ENCODE measurements around the gene EVI5L. TPM values are rescaled to one million over a fixed set of nuclear protein-coding genes. Genes with fewer than 3 reads are reported as not detected.

EVI5L gene
- total RNA-seq, 1 experiment from 2014 or later, result 6.4 TPM

DNA sequence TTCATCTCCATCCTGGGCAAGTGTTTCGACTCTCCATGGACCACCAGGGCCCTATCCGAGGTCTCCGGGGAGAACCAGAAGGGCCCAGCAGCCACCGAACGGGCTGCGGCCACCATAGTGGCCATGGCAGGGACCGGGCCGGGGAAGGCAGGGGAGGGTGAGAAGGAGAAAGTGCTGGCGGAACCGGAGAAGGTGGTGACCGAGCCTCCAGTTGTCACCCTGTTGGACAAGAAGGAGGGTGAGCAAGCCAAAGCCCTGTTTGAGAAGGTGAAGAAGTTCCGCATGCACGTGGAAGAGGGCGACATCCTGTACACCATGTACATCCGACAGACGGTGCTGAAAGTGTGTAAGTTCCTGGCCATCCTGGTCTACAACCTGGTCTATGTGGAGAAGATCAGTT, 68.9 kb downstream of the EVI5L start:
- Histone ChIP-seq H3K27ac (ENCODE audit: low read length) (no peak overlapping the region), H3K27me3 (ENCODE audit: control insufficient read depth, insufficient read depth, low read length) (no peaks in the 10 kb centered on the region), H3K4me1 (ENCODE audit: control insufficient read depth, insufficient read depth, low read length) (no peaks in the 10 kb centered on the region; the same call in 1 of the 2 replicates), H3K36me3 (ENCODE audit: control insufficient read depth, insufficient read depth, low read length) (no peaks in the 10 kb centered on the region; the same call in 1 of the 2 replicates), H3K9me3 (ENCODE audit: control insufficient read depth, insufficient read depth, low read depth, low read length) (no peaks in the 10 kb centered on the region), H3K4me3 (ENCODE audit: low read depth in 2 of 2, low read length in 2 of 2) (no peak overlapping the region)
- ChIA-PET POLR2A (no interaction called here), CTCF (no interaction called here)
- ATAC-seq, result no peak
- BruUV-seq (replicated peaks), result no TSS peak
- in situ Hi-C loops (cut with HindIII; ENCODE audit: low pct_unique_long_range_greater_than_20kb, low sequenced_read_pairs), result no loop called here
- TF ChIP-seq CTCF (IDR thresholded peaks at IDR 0.05), result no peak
- TF ChIP-seq REST (IDR thresholded peaks at IDR 0.05; ENCODE audit: insufficient read depth in 1 of 2, low read depth in 2 of 2, low read length in 1 of 2), result no peak
- TF ChIP-seq POLR2AphosphoS5 (IDR thresholded peaks at IDR 0.05; ENCODE audit: low read depth, low read length), result no peak
- TF ChIP-seq SIN3A (IDR thresholded peaks at IDR 0.05; ENCODE audit: borderline replicate concordance, insufficient read depth, low read depth, low read length), result no peak
- TF ChIP-seq TCF7L2 (IDR thresholded peaks at IDR 0.05; ENCODE audit: low read depth, low read length), result no peak
- intact Hi-C loops (cut with micrococcal nuclease; ENCODE audit: unreplicated experiment), result no loop called here
- no peak for DNase-seq (ENCODE audit: low read depth, low spot score)

- no peak overlapping the region for H3K4me3 ChIP-seq (ENCODE audit: low read depth in 2 of 2, low read length in 2 of 2)
- ATAC-seq (no peak), DNase-seq (ENCODE audit: low read depth, low spot score) (no peak)
- ChIA-PET POLR2A (no interaction called here), CTCF (interaction anchor here (0.5 kb wide), 1 partner anchor 521 kb away, joined by 4 read pairs; no protein-coding TSS in a partner anchor)
- no TSS peak for BruUV-seq (replicated peaks)
- TF ChIP-seq POLR2AphosphoS5 (IDR thresholded peaks at IDR 0.05; ENCODE audit: low read depth, low read length) (no peak), SIN3A (IDR thresholded peaks at IDR 0.05; ENCODE audit: borderline replicate concordance, insufficient read depth, low read depth, low read length) (no peak), TCF7L2 (IDR thresholded peaks at IDR 0.05; ENCODE audit: low read depth, low read length) (no peak), REST (IDR thresholded peaks at IDR 0.05; ENCODE audit: insufficient read depth in 1 of 2, low read depth in 2 of 2, low read length in 1 of 2) (no peak), CTCF (IDR thresholded peaks at IDR 0.05) (no peak)
- H3K36me3 ChIP-seq (ENCODE audit: control insufficient read depth, insufficient read depth, low read length), result no peaks in the 10 kb centered on the region; the same call in 1 of the 2 replicates
- no peak overlapping the region for H3K27ac ChIP-seq (ENCODE audit: low read length)
- H3K27me3 ChIP-seq (ENCODE audit: control insufficient read depth, insufficient read depth, low read length), result no peaks in the 10 kb centered on the region
- peaks cover under 1% of the 10 kb centered on the region; the same call in 1 of the 2 replicates for H3K4me1 ChIP-seq (ENCODE audit: control insufficient read depth, insufficient read depth, low read length)
- no peaks in the 10 kb centered on the region for H3K9me3 ChIP-seq (ENCODE audit: control insufficient read depth, insufficient read depth, low read depth, low read length)
- in situ Hi-C loops (cut with HindIII; ENCODE audit: low pct_unique_long_range_greater_than_20kb, low sequenced_read_pairs) (no loop called here), intact Hi-C loops (cut with micrococcal nuclease; ENCODE audit: unreplicated experiment) (no loop called here)
These were observed 69.8 kb downstream of the EVI5L start for GRCh38 chr19:7899751-7900378.

All from Panc1 (cell line).